Measurements from ENCODE around the gene TRIM14.
"Not testable (repeated sequence)": the region's sequence is repeated elsewhere in the genome, so short reads cannot be mapped to it uniquely, and the experiment has no call there.

Gene TRIM14

DNA sequence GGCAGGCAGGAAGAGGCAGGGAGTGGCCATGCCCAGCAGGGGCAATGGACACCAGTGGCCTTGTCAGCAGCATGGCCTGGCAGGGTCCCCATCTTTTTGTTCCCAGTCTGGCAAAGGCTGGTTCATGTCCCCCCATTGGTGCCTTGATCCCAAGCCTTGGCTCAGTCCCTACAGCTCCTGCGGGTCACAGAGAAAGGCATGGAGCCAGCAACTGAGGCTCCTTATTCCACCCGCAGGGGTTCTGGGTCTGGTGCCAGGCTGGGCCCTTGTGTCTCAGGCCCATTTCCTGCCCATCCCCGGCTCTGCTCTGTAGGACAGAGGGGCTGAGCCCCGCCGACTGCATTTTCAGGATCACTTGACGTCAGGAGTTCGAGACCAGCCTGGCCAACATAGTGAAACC is 14.0 kb downstream of the TRIM14 start:
- DNase-seq (ENCODE audit: low read depth), result no peak

GRCh38 chr9:98104445-98104881 is 14.6 kb downstream of the TRIM14 start:
- no peak for DNase-seq (ENCODE audit: low read depth)

DNA sequence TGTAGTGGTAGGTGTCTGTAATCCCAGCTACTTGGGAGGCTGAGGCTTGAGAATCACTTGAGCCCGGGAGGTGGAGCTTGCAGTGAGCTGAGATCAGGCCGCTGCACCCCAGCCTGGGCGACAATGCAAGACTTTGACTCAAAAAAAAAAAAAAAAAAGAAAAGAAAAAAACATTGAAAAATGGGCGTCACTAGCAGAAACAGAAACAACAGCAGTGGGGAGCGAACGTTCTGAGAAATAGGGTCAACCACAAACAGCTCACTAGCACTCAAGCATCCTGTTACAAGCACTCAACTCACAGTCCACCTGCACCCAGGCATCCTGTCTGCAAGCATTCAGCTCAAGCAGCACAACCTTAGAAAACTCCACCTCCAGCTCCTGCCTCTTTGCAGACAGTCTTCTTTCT is 17.2 kb downstream of the TRIM14 start:
- DNase-seq (ENCODE audit: low read depth), result no peak

DNA sequence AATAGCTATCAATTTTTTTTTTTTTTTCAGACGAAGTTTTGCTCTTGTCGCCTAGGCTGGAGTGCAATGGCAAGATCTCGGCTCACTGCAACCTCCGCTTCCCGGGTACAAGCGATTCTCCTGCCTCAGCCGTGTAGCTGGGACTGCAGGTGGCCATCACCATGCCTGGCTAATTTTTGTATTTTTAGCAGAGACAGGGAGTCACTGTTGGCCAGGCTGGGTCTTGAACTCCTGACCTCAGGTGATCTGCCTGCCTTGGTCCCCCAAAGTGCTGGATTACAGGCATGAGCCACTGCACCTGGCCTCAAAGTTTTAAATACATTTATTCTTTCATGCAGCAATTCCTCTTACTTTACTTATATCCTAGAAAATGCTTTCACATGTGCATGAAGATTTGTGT is 17.6 kb downstream of the TRIM14 start:
- DNase-seq (ENCODE audit: low read depth), result no peak

GRCh38 chr9:98100456-98100855 is 18.6 kb downstream of the TRIM14 start:
- DNase-seq (ENCODE audit: low read depth), result no peak

DNA sequence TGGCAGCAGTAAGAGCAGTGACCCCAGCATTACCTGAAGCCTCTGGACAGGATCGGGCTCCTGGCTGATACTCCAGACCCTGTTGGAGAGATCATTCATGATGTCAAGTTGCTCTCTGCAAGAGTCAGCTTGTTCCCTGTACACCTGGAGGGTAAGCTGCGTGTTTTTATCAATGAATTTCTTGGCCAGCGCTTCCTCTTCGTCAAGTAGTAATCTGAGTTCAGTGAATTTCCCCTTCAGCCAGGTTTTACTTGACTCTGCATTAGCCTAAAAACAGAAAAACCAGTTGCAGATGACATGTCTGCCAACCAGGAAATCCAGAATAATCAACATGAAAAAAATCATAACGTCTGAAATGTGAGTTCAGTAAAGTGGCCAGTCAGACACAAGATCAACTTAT is 19.1 kb downstream of the TRIM14 start:
- DNase-seq (ENCODE audit: low read depth), result no peak

DNA sequence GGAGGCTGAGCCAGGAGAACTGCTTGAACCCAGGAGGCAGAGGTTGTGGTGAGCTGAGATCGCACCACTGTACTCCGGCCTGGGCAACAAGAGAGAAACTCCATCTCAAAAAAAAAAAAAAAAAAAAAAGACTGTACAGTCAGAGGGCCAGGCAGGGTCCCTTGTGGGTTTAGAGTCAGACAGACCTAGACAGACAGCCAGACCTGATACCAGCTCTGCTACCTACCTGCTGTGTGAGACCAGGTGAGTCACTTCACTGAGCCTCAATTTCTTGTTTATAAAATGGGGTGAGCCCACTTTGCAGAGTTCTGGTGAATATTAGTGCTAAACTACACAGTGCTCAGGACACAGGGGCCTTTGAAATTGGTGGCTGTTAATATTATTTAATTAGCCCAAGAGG is 19.7 kb downstream of the TRIM14 start:
- no peak for DNase-seq (ENCODE audit: low read depth)

DNA sequence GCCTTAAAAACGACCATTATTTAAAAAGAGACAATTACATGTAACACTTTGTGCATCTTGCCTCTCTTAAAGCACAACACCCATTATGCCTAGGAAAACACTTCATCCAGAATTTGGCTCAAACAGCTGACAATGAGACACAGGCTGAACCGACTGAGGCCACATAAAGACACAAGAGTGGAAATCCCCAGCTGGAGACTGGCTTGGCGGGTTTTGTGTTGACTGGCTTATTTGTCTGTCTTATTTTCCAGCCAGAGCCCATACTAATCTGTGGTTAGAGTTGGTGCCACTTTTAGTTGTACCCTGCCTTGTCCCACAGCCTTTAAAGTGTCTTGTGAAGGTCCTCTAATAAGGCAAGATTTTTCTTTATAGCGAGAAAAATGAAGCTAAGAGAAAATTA is 21.2 kb downstream of the TRIM14 start:
- DNase-seq (ENCODE audit: low read depth), result no peak

GRCh38 chr9:98096091-98096490 is 22.9 kb downstream of the TRIM14 start:
- DNase-seq (ENCODE audit: low read depth), result no peak

- DNase-seq (ENCODE audit: low read depth), result no peak
These were observed 23.6 kb downstream of the TRIM14 start for GRCh38 chr9:98095401-98095800.

- no peak for DNase-seq (ENCODE audit: low read depth)
These were observed 24.2 kb downstream of the TRIM14 start for GRCh38 chr9:98094851-98095250.

- no peak for DNase-seq (ENCODE audit: low read depth)
These were observed 24.7 kb downstream of the TRIM14 start for GRCh38 chr9:98094316-98094715.

DNA sequence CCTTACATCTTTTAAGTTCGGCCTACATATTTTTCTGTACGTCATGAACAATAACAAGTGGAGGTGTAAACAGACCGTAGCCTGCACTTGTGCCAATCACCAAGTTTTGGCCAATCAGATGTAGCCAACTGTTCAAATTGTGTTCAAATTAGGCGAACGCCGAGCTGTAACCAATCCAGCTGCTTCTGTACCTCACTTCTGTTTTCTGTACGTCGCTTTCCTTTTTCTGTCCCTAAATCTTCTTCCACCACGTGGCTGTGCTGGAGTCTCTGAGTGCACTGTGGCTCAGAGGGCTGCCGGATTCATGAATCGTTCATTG is 26.4 kb downstream of the TRIM14 start:
- DNase-seq (ENCODE audit: low read depth), result no peak

DNA sequence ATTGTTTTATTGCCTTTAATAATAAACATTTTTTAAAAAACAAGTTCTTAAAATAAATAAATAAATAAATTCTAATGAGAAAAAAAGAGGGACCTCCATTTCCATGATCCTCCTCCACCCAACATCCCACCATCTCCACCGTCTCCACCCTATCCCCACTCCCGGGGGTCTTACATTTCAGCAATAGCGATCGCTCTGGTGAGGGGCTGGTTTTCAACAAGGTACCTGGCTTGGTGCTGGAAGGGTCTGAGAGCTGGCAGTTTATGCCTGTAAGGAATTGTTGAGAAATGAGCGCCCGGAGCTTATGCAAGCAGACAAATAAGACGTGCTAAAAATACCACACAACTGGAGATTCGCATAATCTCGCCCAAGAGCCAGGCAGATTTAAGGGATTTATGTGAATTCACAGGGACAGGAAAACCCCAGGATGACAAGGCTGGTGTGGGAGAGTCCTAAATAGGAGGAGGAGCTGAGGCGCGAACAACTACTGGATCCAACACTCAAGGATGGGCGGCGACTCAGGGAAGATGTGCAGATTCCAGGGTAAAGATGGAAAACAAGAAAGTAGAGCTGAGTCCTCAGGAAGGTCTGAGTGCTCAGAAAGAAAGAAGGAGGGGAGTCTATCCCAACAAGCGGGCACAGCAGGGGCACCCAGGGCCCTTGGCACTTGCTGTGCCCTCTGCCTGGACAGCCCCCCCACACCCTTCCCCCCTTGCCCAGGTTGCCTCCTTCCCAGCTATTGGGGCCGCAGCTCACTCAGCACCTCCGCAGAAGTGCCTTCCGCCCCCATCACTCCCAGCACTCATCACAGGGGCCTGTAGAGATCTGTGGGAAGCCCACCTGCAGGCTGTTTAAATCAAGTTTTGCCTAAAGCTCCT is 27.0 kb downstream of the TRIM14 start:
- DNase-seq (ENCODE audit: low read depth), result no peak

DNA sequence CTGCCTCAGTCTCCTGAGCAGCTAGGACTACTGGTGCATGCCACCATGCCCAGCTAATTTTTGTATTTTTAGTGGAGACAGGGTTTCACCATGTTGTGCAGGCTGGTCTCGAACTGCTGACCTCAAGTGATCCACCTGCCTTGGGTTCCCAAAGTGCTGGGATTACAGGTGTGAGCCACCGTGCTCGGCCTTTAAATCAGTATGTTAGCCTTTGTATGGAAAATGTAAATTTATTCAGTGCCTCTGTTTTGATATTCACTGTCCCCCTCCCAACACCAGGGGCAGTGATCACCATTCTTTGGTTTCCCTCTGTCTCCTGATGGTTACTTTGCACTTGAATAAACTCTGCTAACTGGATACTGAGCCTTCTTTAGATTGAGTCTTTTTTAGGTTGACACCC is 28.3 kb downstream of the TRIM14 start:
- DNase-seq (ENCODE audit: low read depth), result not testable (repeated sequence)

DNA sequence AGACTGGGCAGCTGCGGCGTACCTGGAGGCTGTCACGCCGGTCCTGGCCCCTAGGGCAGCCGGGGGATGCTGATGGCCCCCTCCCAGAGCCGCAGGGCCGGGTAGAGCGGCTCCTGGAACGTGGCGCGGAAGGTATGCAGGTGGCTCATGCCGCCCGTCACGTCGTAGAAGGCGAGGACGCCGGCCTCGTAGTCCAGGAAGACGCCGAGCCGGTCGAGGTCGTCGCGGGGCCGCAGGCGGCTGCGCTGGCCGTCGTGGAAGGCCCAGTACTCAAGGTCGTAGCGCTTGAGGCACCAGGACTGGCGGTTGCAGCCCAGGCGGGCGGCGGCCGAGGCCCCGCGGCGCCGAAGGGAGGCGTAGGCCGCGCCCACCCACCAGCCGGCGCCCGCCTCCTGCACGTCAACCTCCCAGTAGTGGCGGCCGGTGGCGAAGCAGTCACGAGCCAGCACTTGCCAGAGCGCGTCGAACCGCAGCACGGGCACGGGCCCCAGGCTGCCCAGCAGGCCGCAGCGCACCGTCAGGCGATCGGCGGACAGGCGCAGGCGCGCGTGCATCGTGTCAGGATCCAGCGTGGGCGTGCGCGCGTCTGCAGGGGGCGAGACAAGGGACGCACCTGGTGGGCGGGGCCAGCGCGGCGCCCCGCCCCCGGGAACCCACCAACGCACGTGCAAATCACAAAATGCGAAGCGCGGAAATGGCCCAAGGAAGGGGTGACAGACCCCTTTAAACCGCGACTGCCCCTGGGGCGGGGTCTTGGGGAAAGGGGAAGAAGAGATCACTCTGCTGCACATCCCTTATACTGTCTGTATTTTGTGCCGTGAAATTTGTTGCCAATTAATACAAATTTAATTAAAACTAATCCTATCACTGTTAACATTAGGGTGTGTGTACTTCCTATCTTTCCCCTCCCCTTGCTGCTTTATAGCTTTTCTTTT is 31.3 kb downstream of the TRIM14 start:
- peak; percentile 16 for DNase-seq (ENCODE audit: low read depth)

DNA sequence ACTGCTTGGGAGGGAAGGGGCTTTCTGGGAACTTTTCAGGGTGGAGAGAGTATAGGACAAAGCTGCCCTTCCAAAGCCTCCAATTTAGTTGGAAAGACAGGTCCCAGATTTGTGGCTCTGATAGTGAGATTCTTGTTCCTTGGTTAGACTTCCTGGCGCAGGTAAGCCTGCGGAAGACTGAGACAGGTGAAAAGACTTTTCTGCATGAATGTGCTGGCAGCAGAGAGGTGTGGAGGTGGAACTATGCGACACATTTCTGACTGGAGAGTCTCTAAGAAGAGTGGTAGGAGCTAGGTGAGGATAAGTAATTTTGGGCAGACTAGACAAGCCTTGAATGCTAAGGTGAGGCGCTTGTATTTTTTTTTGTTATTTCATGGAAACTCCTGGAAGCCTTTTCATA is 32.6 kb downstream of the TRIM14 start:
- no peak for DNase-seq (ENCODE audit: low read depth)

- DNase-seq (ENCODE audit: low read depth), result no peak
These were observed 33.1 kb downstream of the TRIM14 start for GRCh38 chr9:98085944-98086343.

DNA sequence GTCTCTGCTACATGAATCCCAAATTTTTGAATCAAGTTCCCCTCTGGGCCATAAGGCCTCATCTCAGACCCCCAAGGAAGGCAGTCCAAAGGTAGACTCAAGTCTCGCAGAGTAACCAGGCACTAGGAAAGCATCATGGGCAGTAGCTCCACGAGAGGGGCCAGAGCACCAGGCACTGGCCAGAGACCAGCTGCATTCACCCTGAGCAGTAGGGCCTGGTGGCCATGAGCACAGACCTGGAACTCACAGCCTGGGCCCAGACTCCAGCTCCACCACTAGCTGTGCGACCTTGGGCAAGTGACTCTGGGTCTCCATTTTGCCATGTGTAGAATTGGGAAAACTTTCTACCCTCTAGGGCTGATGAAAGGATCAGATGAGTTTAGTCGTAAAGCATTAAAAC is 34.0 kb downstream of the TRIM14 start:
- DNase-seq (ENCODE audit: low read depth), result no peak

DNA sequence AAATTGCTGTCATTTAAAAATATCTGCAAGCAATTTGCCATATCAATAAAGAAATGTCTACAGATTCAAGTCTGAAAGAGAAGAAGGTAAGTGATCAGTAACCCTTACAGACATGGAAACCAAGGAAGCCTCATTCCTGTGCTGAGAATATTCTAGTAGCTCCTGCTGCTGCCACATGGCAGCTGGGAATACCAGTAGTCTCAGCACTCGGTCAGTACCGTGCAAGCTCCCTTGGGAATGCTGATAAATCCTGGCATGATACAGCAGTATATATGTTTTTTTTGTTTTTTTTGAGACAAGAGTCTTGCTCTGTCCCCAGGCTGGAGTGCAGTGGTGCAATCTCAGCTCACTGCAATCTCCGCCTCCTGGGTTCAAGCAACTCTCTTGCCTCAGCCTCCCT is 34.6 kb downstream of the TRIM14 start:
- DNase-seq (ENCODE audit: low read depth), result no peak

- no peak for DNase-seq (ENCODE audit: low read depth)
These were observed 35.3 kb downstream of the TRIM14 start for GRCh38 chr9:98083566-98084183.

- DNase-seq (ENCODE audit: low read depth), result no peak
These were observed 35.9 kb downstream of the TRIM14 start for GRCh38 chr9:98083061-98083501.
